ENCODE measurements around the gene FYN.

The FYN gene

DNA sequence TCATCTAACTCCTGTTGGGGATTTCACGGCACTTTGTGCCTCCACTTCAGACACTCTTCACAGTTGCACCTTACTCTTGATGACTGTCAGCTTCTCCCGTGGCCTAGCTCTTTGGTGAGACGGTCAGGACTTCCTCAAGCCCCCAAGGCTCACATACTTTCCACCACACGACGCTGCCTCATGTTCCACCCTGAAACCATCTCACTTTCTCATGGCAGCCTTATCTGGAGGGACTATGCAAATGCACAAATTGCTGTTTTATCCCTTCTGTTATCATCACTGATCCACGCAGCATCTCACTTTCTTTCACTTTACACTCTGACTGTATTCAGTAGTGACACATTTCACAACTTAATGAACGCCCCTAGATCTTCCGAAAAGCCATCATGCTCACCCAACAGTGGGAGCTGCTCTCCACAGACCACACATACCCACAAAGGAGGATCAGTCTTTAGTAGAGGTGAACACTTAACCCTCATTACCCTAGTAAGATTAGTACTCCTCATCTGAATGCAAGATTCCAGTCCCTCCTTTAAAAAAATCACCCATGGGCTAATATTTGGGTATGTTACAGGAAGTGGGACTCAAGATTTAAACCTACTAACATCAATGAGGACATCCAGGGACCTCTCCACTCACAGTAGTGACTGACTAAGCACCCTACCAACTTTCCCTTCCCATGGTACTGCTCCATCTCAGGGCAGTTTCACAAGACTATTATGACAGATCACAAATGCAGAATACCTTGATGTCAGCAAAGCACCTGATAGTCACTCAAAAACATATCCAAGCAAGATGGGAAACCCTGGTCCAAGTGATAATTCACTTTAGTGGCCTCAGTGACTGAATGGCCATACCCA, 35.4 kb downstream of the FYN start:
- ChIA-PET POLR2A (no interaction called here), CTCF (no interaction called here)
- TF ChIP-seq ZNF416 (tag by site-specific recombination; IDR thresholded peaks at IDR 0.05) (no peak), ZBTB8A (tag by site-specific recombination; IDR thresholded peaks at IDR 0.05) (no peak), ZFP3 (tag by site-specific recombination; IDR thresholded peaks at IDR 0.05; ENCODE audit: low read depth) (no peak), ZNF175 (tag by site-specific recombination; IDR thresholded peaks at IDR 0.05) (no peak), ZNF366 (tag by site-specific recombination; conservative IDR thresholded peaks at IDR 0.05) (0 out of 2 replicates have a peak, but pooled peaks have one; percentile 6)
- TF ChIP-seq, protein P1, sequence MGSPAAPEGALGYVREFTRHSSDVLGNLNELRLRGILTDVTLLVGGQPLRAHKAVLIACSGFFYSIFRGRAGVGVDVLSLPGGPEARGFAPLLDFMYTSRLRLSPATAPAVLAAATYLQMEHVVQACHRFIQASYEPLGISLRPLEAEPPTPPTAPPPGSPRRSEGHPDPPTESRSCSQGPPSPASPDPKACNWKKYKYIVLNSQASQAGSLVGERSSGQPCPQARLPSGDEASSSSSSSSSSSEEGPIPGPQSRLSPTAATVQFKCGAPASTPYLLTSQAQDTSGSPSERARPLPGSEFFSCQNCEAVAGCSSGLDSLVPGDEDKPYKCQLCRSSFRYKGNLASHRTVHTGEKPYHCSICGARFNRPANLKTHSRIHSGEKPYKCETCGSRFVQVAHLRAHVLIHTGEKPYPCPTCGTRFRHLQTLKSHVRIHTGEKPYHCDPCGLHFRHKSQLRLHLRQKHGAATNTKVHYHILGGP (tag by site-specific recombination; IDR thresholded peaks at IDR 0.05) = no peak
- H3K27ac ChIP-seq (ENCODE audit: extremely low read depth, low read depth, low read length) = no peak overlapping the region
- H3K36me3 ChIP-seq (ENCODE audit: control insufficient read depth in 2 of 2, insufficient read depth in 1 of 2, low read length in 2 of 2) = peaks cover 0 to 6% of the 10 kb centered on the region in 2 experiments; a peak in 1 of 3 replicates
- H3K9me3 ChIP-seq (ENCODE audit: control insufficient read depth, insufficient read depth, low read depth, low read length) = no peaks in the 10 kb centered on the region
- H3K4me3 ChIP-seq (ENCODE audit: low read depth, low read length) = no peak overlapping the region
- no peaks in the 10 kb centered on the region for H3K4me1 ChIP-seq (ENCODE audit: control insufficient read depth, insufficient read depth, low read length)

DNA sequence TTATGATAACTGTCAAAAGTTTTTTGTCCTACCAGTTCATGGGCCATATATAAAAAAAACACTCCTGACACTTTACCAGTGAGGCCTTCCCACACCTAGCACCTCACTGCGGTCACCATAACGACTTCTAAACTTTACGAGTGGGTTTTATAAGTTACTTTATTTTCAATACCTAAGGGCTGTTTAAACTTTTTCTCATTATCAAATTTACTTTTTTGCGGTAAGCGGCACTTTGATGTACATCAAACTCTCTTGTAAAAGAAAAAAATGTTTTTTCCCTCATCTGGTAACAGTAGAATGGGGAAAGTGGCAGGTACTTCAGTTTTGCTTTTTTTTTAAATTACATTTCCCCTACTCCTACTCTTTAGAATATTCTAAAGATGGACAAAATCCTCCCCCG, 36.2 kb downstream of the FYN start:
- Histone ChIP-seq H3K4me3 (ENCODE audit: low read depth, low read length) (no peak overlapping the region), H3K4me1 (ENCODE audit: control insufficient read depth, insufficient read depth, low read length) (no peaks in the 10 kb centered on the region), H3K36me3 (ENCODE audit: control insufficient read depth in 2 of 2, insufficient read depth in 1 of 2, low read length in 2 of 2) (peaks cover 0 to 6% of the 10 kb centered on the region in 2 experiments; a peak in 1 of 3 replicates), H3K27ac (ENCODE audit: extremely low read depth, low read depth, low read length) (no peak overlapping the region), H3K9me3 (ENCODE audit: control insufficient read depth, insufficient read depth, low read depth, low read length) (no peaks in the 10 kb centered on the region)
- ChIA-PET CTCF (no interaction called here), POLR2A (no interaction called here)
- TF ChIP-seq ZNF174 (tag by site-specific recombination; IDR thresholded peaks at IDR 0.05) = no peak
- TF ChIP-seq, protein P2, sequence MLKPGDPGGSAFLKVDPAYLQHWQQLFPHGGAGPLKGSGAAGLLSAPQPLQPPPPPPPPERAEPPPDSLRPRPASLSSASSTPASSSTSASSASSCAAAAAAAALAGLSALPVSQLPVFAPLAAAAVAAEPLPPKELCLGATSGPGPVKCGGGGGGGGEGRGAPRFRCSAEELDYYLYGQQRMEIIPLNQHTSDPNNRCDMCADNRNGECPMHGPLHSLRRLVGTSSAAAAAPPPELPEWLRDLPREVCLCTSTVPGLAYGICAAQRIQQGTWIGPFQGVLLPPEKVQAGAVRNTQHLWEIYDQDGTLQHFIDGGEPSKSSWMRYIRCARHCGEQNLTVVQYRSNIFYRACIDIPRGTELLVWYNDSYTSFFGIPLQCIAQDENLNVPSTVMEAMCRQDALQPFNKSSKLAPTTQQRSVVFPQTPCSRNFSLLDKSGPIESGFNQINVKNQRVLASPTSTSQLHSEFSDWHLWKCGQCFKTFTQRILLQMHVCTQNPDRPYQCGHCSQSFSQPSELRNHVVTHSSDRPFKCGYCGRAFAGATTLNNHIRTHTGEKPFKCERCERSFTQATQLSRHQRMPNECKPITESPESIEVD (tag by site-specific recombination; IDR thresholded peaks at IDR 0.05) = peak; percentile 66
- no peak for TF ChIP-seq ZNF16 (tag by site-specific recombination; IDR thresholded peaks at IDR 0.05; ENCODE audit: low read depth)
- TF ChIP-seq ZNF529 (tag by site-specific recombination; IDR thresholded peaks at IDR 0.05; ENCODE audit: insufficient replicate concordance) = no peak
- no peak for TF ChIP-seq ZNF391 (tag by site-specific recombination; IDR thresholded peaks at IDR 0.05; ENCODE audit: borderline replicate concordance, low read depth)
- TF ChIP-seq ZNF394 (tag by site-specific recombination; IDR thresholded peaks at IDR 0.05; ENCODE audit: borderline replicate concordance) = no peak
- TF ChIP-seq ZNF133 (tag by site-specific recombination; IDR thresholded peaks at IDR 0.05) = no peak

DNA sequence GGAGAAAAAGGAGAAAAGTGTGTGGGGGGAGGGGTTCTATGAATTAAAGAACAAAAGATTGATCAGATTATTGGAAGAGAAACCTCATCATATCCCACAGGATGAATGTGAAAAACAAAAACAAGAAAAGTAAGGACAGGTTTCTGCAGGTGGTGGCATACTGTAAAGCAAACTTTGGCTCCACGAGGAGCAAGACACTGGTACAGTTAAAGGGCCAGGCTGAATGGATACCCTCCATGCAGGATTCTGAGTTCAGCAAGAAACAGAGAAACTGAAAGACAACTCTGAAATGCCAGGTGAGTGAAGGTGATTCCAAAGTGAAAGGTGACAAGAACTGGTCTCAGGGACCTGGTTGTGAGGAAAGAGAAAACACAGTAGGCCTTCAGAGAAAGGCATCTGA, 37.4 kb downstream of the FYN start:
- H3K4me1 ChIP-seq (ENCODE audit: control insufficient read depth, insufficient read depth, low read length) = no peaks in the 10 kb centered on the region

More for the DNA sequence above, 37.4 kb downstream of the FYN start:
- ChIA-PET CTCF (interaction anchor here (0.7 to 0.9 kb wide), 2 partner anchors 81 to 114 kb away, joined by 3 to 4 read pairs; no protein-coding TSS in a partner anchor), POLR2A (no interaction called here)
- Histone ChIP-seq H3K27ac (ENCODE audit: extremely low read depth, low read depth, low read length) (no peak overlapping the region), H3K9me3 (ENCODE audit: control insufficient read depth, insufficient read depth, low read depth, low read length) (no peaks in the 10 kb centered on the region), H3K36me3 (ENCODE audit: control insufficient read depth in 2 of 2, insufficient read depth in 1 of 2, low read length in 2 of 2) (peaks cover 0 to 6% of the 10 kb centered on the region in 2 experiments; a peak in 1 of 3 replicates), H3K4me3 (ENCODE audit: low read depth, low read length) (no peak overlapping the region)
- TF ChIP-seq, protein P3, sequence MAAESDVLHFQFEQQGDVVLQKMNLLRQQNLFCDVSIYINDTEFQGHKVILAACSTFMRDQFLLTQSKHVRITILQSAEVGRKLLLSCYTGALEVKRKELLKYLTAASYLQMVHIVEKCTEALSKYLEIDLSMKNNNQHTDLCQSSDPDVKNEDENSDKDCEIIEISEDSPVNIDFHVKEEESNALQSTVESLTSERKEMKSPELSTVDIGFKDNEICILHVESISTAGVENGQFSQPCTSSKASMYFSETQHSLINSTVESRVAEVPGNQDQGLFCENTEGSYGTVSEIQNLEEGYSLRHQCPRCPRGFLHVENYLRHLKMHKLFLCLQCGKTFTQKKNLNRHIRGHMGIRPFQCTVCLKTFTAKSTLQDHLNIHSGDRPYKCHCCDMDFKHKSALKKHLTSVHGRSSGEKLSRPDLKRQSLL (tag by site-specific recombination; IDR thresholded peaks at IDR 0.05) = no peak
- TF ChIP-seq ZNF600 (tag by site-specific recombination; IDR thresholded peaks at IDR 0.05) (0 out of 2 replicates have a peak, but pooled peaks have one; percentile 32), PRDM1 (tag by site-specific recombination; IDR thresholded peaks at IDR 0.05) (peak; percentile 87)

Measured in HEK293 (cell line).